GM21717 (cell line): ENCODE results near the gene EWSR1.

Experiments used
- ATAC-seq: cut with Tn5 transposase; IDR thresholded peaks from one replicate; pipeline ENCODE4 v1.9.1; 2021; ENCODE audit warnings: mild to moderate bottlenecking, moderate library complexity; ENCODE audit not compliant: unreplicated experiment

Gene EWSR1

DNA sequence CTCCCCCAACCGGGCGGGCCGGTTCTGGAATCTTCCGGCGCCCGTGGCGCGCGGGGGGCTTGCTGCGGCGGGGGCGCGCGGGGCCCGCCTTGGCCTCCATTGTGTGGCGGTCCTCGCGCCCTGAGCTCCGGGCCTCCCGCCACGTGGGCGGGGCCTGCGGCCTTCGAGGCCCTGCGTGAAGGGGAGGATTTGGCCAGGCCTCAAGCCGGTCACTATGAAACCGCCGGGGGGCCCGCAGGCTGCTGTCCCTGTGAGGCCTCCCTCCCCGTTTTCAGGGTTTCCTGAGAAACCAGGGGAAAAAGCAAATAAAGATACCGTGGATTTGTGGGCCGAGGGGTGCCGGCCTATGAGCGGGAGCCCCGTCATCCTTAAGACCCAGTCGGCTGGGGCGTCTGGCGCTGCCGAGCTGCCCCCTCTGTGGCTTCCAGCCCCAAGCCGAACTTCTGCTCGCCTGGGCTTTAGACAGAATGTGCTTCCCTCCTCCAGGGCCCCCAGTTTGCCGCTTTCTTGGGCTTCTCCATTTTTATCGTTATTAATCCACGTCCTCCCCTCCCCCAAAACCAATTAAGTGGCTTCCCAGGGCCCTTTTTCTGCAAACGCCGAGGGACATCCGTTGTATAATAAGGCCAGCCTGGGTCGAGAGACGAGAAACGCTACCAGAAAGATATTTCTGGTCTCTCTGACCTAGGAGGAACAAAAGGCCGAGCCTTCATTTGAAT is 602 bp downstream of the EWSR1 start:
- ATAC-seq, result peak; percentile 18

DNA sequence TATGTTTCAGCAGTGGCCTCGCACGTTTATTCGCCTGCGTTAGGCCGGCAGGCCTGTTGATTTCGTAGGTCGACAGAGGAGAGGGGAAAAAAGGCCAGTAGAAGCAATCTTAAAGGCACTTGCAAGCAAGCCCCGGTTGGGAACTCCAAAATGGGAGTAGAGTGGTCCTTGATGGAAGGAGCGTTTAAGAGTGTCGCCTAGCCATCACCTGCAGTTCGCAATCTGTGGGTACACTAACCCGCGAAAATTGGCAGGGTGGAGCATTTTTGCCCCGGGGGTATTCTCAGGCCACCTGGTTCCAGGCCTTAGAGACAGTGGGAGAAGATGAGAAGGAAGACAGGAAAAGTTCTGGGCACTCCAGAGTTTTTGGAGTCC is 1.1 kb downstream of the EWSR1 start:
- ATAC-seq, result no peak

DNA sequence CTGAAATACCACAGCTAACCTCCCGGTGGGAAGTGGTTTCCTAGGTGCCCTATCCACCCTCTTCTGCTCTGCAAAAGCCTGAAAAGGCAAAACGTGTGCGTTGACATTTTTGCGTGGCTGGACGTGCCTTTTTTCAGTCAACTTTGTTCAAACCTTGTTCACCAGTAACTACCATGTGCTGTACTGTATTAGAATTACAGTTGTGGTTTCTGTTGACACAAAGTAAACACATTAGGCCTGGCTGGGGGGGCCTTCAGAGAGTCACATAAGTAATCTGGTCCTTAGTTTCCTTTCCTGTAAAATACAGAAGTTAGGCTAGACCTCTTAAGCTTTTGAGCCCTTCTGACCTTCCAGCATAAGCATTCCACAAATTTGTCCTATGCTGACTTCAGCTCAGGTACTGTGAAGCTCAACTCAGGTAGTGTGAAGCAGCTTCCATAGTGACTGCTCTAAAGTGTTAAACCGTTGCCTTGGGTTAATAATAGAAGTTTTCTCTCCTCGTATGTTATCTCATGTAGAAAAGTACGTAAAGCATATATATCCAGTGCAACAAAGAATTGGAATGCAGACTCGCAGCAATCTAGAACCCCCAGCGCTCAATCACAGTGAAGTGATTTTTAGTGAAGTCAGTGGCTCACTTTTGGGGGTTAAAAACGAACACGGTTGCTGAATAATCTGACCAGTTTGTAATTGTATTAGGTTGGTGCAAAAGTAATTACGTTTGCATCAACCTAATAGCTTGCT is 1.8 kb downstream of the EWSR1 start:
- ATAC-seq, result no peak

DNA sequence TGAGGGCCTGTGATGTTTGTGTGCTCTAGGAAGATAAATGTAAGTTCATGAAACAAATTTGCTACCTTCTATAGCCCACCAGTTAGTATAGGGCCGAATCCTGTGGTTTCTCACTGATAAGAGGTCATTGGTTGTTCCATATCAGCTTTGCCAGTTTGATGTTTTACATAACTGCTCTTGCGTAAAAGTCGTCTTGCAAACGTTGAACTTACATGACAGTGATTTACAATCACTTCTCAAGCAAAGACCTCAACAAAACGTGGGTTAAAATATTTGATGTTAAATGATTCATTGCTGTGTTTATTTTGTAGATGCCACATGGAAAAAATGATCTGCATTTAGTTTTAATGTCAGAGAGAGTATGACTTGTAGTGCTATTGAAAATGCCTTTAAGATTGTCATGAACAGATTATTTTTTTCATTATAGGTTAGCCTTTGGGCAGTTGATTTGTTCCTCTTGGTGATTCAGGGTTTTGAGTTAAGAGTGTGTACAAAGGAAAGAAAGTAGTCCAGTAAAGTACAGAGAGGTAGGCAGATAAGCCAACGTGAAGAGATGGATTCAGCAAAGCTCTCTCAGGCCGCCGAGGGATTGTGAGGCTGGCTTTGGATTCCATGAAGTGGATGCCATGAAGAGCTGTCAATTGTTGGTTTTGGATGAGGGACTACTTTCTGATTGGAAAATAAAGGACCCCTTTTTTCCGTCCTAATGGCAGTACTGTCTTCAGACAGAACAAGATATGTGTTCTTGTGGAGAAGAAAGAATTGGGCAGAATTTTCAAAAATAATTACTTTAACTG is 2.6 kb downstream of the EWSR1 start:
- no peak for ATAC-seq

DNA sequence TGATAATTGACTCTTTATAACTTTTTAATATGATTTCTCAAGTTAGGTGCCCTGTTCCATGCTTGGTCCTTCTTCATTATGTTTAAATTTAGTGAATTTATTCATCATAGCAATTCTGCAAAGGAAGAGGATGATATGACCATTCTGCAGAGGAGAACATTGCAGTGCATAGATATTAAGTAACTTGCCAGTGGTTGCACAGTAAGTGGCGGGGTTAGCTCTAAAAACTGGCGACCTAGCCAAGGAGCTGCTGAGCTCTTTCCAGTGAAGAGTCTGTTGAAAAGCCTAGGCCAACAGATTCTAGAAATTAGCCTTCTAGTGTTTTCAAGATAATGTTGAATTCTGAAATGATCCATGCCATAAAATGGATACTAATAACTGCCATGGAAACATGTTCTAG is 4.6 kb downstream of the EWSR1 start:
- no peak for ATAC-seq

DNA sequence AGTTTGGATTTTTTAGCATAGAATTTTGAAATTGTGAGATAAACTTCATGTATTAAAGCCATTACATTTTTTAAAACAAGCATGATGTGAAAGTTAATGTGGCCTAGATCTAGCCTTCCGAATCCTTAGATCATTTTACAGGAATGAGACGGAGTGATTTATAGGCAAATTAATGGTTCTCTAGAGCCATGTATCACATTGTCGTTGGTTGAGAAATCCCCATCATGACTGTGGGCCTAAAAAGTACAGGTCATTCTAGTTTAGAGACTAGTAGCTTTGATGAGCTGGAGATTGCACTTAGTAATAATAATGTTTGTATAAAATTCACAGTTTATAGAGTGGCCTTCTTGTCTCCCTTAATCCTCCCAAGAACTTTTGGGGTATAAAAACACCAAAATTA is 7.1 kb downstream of the EWSR1 start:
- ATAC-seq, result no peak

DNA sequence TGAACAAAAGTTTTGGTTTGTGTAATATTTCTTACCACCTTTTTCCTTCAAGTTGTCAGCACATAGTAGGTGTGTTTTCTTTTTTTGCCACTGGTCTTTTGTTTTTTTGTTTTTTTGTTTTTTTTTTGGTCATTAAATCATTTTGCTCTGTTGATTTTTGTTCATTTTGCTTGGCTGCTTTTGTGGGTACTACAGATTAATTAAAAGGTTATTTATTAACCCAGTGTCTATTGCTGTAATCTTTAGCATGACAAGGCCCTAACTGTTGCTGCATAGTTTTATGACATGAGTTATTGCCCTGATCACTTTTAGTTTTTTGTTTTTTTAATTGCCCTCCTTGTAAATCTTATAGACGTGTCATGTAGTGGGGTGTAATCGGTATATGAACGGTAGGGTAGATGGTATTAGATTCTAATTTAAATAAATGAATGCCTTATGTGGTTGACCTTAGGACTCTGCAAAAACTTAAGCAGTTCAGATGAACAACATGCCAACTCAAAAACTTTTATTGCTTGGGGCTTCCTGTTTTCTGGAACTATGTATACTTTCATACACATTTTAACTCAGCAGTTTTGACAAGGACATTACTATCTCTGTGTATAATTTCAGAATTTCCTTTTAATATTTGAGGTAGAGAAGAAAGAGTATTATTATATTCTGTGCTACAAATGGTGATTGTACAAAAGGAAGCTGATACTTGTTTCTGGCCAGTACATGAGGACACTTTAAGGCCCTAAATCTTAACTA is 7.9 kb downstream of the EWSR1 start:
- no peak for ATAC-seq

DNA sequence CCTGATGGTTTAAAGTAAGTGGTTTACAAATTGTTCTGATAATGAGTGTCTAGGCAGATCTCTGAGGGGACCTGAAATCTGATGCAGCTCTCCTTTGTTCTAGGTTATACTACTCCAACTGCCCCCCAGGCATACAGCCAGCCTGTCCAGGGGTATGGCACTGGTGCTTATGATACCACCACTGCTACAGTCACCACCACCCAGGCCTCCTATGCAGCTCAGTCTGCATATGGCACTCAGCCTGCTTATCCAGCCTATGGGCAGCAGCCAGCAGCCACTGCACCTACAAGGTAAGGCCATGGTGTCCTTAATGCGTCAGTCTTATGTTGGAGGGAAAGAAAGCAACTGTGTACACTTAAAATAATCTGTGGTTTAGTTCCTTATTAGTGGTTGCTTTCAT is 9.9 kb downstream of the EWSR1 start:
- ATAC-seq, result no peak

DNA sequence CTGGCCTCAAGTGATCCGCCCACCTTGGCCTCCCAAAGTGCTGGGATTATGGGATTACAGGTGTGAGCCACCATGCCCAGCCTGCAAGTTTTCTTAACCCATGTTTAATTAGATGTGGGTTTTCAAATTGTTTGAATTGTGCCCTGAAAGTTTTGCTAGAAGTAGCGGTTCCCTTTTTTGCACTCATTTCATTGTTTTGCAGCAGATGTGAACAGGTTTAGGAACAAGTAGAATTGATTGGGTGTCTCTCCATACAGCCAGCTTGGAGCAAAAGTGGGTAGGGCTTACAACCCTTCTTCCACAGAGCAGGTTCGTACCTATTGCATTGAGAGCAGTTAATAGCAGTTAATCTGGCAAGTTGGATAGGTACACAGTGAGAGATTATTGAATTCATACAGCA is 16.1 kb downstream of the EWSR1 start:
- ATAC-seq, result no peak

DNA sequence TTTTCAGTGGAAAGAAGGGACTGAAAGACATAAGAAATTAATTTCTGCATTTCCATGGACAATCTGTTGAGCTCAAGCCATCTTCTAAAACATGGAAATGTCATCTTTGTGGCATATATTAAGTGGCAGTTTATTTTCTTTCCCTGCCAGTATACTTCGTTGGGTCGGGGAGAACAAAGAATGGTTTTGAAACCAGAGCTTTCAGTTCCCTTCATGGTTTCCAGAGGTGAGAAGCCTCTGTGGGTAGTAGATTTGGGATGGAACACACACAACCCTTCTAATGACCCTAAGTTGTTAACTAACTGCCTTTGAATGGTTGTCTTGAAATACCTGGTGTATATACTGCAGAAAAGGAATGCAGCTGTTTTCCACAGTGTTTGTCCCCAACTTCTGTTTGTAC is 20.8 kb downstream of the EWSR1 start:
- no peak for ATAC-seq

DNA sequence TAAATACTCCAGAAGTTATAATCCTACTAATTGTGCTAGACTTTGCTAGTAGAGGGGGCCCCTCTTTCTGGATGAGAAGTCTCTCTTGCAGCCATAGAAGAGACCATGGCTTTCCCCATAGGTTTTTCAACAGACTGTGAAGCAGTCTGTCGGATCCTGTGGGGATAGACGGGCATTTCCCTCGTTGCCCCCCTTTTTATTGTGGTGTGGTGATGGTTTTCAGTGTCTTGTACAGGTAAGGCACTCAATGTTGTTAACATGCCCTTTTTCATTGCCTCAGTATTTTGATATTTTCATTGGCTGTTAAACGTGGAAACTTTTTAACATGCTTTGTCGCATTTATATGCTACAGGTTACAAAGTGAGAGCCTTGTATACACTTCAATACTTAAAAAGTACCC is 22.0 kb downstream of the EWSR1 start:
- ATAC-seq, result no peak

DNA sequence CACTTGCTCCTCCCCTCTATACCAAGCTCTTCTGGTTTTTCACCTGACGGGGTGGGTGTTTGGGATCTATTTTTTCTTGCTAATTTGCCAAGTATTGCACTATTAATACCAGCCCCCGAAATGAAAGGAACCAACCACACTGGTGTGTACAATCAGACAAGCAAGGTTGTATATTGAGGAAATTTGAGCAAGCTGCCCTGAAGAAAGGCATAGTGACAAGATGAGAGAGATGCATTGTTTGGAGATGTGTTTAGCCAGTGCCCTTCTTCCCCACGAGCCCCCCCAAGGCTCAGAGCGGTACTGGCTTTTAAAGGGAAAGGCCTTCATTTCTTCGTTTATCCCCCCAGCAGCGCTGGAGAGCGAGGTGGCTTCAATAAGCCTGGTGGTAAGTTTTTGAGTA is 23.1 kb downstream of the EWSR1 start:
- no peak for ATAC-seq

DNA sequence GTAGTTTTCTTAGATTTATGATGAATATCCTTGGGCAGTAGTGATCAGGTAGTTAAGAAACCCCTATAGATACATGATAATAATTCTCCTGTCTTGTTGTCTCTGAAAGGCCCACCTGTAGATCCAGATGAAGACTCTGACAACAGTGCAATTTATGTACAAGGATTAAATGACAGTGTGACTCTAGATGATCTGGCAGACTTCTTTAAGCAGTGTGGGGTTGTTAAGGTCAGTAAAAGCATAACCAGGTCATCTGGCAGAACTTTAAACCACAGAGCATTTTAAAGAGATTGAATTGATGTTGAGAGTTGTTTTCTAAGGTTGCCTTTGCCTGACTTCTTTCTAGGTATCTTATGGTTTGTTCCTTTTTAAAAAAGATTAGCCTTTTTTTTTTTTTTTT is 24.3 kb downstream of the EWSR1 start:
- no peak for ATAC-seq

DNA sequence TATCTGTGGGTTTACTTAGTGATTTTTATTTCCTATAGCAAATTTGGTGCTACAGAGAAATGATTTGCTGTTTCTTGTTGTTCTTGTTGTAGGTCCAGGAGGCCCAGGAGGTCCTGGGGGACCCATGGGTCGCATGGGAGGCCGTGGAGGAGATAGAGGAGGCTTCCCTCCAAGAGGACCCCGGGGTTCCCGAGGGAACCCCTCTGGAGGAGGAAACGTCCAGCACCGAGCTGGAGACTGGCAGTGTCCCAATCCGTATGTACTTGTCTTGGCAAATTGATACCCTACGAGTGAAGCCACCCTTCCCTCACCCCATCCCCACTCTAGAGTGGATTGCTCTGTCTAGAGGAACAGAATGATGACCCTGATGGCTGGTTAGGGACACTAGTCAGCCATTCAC is 30.6 kb downstream of the EWSR1 start:
- ATAC-seq, result no peak

DNA sequence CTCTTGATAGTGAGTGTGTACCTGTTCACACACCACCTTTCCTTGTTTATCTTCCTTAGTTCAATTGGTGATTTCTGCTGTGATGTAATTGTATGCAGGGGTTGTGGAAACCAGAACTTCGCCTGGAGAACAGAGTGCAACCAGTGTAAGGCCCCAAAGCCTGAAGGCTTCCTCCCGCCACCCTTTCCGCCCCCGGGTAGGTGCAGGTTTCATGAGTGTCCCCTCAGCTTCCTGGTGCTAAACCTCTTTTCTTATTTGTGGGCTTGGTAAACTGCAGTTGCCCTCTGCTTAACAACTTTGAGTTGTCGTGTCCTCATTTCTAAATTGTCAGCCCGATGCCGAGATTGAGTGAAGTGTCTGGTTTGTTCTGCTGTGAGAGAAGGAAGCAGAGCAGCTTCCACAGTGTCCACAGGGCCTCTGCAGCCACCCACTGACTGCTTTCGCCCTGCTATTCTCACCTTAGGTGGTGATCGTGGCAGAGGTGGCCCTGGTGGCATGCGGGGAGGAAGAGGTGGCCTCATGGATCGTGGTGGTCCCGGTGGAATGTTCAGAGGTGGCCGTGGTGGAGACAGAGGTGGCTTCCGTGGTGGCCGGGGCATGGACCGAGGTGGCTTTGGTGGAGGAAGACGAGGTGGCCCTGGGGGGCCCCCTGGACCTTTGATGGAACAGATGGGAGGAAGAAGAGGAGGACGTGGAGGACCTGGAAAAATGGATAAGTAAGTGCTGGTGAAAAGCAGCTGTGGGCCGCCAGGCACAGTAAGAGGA is 31.2 kb downstream of the EWSR1 start:
- no peak for ATAC-seq

DNA sequence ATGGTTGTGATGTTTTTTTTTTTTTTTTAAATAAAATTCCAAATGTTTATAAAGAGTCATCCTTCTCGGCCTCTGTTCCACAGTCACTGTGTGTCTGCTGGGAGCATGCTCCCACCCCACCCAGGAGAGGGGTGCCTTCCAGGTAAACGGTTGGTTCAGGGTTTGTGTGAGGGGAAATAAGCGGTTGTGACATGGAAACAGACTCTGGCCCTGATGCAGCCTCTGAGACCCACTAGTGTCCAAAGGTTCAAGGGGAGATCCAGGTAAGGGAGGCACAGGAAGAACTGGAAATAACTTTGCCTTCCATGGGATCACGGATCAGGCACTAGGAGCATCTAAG is 32.4 kb downstream of the EWSR1 start:
- ATAC-seq, result no peak

DNA sequence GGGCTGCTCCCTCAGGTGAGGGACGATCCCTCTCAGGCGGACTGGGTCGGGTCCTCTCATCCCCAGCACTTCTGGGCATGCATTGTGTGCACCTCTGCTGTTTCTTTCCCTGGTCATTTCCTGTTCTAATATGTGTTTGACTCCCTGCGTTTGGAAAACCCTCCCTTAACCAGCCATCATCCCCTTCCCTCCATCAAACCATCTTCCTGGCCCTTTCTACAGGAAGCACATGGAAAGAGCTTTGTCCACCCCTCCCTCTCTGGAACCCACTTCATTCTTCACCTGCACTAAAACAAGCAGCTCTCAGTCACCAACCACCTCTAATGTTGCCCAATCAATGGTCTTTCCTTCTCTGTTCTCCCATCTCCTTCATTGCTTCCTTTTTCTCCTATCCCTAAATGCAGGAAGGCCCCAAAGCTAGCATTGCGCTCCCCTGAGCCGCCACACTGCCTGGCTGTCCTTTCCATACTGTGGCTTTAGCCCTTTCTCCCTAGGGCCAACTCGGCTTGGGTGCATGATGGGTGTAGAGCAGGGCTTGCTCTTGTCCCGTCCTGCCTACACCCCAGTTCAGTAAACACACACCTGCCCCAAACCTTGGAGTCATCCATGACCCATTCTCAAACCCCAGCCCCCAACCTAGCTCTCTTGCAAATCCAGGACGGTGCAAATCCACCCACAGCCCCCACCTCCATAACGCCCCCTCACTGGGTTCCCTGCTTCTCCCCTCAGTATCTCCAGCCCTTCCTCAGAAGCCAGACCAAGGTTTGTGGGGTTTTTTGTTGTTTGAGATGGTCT is 32.9 kb downstream of the EWSR1 start:
- ATAC-seq, result no peak

DNA sequence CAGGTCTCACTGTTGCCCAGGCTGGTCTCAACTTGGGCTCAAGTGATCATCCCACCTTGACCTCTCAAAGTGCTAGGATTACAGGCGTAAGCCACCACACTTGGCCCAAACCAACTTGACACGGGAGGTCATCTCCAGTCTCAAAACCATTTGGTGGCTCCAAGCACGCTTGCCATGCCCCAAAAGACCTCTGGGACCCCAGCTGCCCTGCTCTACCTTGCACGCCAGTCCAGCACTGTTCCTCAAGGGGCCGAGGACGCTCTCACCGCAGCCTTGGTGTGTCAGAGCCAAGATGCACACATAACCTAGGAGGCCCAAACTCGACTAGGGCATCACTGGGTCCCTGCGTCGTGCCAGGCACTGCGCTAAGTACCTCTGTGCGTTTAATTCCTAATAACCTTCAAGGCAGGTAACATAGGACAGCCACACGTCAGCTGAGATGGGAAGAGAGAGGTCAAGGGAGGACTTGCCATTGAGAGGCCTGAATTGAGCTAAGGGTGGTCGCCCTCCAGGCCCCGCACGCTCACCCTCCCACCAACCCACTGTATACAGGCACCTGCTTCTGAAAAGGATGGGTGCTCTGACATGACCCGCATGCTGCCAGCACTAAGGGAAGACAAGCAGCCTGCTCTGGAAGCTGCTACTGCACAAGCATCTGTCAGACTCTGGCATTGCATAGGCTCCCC is 33.8 kb downstream of the EWSR1 start:
- no peak for ATAC-seq

DNA sequence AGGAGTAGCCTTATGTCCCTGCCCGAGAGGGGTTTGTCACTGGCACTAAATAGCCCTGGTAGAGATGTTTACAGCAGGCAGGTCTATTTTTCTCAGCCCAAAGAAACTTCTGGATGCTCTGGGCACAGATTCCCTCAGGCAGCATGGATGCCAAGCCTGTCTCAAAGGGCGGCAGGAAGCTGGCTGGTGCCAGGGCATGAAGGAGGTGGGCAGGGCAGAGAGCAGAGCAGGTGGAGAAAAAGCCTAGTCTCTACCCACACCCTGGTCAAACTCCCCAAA is 34.3 kb downstream of the EWSR1 start:
- no peak for ATAC-seq
